ENCODE measurements around the gene DCBLD2. TPM values are rescaled to one million over a fixed set of nuclear protein-coding genes. Genes with fewer than 3 reads are reported as not detected.

Gene DCBLD2
- polyA plus RNA-seq, 1 of the 3 experiments (the other 2 are of a cell fraction): 159 TPM

DNA sequence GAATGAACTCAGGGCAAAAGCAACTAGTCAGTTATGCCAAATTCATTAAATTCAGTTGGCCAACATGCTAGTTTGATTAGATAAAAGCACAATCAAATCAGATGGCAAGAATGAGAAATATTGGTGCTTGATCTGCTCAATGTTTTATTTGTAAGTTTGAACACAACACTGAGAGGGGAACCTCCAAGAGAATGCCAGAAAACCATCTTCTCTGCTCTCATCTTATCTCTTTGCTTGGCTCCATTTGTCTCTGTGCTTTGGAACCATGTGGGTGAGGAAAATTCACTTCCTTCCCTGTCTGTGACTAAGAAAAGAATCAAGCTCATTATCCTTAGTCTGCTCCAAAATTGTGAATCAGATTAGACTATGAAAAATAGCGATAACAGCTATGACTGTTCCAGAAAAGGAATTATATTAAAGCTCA is 43.6 kb upstream of the DCBLD2 start (continued):
- TF ChIP-seq, protein P1, sequence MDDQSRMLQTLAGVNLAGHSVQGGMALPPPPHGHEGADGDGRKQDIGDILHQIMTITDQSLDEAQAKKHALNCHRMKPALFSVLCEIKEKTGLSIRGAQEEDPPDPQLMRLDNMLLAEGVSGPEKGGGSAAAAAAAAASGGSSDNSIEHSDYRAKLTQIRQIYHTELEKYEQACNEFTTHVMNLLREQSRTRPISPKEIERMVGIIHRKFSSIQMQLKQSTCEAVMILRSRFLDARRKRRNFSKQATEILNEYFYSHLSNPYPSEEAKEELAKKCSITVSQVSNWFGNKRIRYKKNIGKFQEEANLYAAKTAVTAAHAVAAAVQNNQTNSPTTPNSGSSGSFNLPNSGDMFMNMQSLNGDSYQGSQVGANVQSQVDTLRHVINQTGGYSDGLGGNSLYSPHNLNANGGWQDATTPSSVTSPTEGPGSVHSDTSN (IDR thresholded peaks at IDR 0.05): peak; percentile 61
- TF ChIP-seq MEF2A (IDR thresholded peaks at IDR 0.05; ENCODE audit: borderline replicate concordance, low read depth) (0 out of 2 replicates have a peak, but pooled peaks have one; percentile 21), SMC3 (IDR thresholded peaks at IDR 0.05; ENCODE audit: low read depth, low read length) (no peak), FOSL2 (IDR thresholded peaks at IDR 0.05; ENCODE audit: borderline replicate concordance, low read depth) (no peak; the same call in 1 of the 2 replicates), NFIC (IDR thresholded peaks at IDR 0.05; ENCODE audit: borderline replicate concordance) (peak; percentile 32; the same call in 1 of the 2 replicates), NRF1 (IDR thresholded peaks at IDR 0.05; ENCODE audit: low read depth, low read length) (no peak)
- TF ChIP-seq, protein P2, sequence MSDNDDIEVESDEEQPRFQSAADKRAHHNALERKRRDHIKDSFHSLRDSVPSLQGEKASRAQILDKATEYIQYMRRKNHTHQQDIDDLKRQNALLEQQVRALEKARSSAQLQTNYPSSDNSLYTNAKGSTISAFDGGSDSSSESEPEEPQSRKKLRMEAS (IDR thresholded peaks at IDR 0.05; ENCODE audit: low read depth): peak; percentile 33; the same call in 1 of the 2 replicates
- TF ChIP-seq, protein P3, sequence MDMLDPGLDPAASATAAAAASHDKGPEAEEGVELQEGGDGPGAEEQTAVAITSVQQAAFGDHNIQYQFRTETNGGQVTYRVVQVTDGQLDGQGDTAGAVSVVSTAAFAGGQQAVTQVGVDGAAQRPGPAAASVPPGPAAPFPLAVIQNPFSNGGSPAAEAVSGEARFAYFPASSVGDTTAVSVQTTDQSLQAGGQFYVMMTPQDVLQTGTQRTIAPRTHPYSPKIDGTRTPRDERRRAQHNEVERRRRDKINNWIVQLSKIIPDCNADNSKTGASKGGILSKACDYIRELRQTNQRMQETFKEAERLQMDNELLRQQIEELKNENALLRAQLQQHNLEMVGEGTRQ (IDR thresholded peaks at IDR 0.05; ENCODE audit: borderline replicate concordance, low read depth, low read length): no peak

DNA sequence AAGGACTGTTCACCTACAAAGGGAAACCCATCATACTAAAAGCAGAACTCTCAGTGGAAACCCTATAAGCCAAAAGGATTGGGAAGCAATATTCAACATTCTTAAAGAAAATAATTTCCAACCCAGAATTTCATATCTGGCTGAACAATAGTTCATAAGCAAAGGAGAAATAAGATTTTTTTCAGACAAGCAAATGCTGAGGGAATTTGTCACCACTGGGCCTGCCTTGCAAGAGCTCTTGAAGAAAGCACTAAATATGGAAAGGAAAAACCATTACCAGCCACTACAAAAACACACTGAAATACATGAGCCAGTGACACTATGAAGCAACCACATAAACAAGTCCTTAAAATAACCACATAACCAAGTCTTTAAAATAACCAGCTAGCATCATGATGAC is 28.9 kb upstream of the DCBLD2 start:
- no peaks in the 10 kb centered on the region for H3K36me3 ChIP-seq (replicated peaks in 1 of 2; ENCODE audit: control insufficient read depth in 1 of 2, insufficient read depth in 2 of 2, low read length in 1 of 2)
- CTCF ChIA-PET: no interaction called here
- no peaks in the 10 kb centered on the region for H3K27me3 ChIP-seq (ENCODE audit: insufficient read depth)
- no peak overlapping the region for H3K4me2 ChIP-seq
- DNase-seq: no peak
- no peak overlapping the region for H3K27ac ChIP-seq (ENCODE audit: low read depth in 2 of 2, low read length in 1 of 2)
- TF ChIP-seq YY1 (IDR thresholded peaks at IDR 0.05; ENCODE audit: low read depth) (no peak), MEF2A (IDR thresholded peaks at IDR 0.05; ENCODE audit: borderline replicate concordance, low read depth) (no peak), RAD21 (IDR thresholded peaks at IDR 0.05; ENCODE audit: low read length) (no peak)
- no peaks in the 10 kb centered on the region for H3K9me2 ChIP-seq
- 0 out of 2 replicates have a peak, but pooled peaks cover 3% of the 10 kb centered on the region for H3K9me3 ChIP-seq
- H3F3A ChIP-seq (replicated peaks; ENCODE audit: insufficient read depth): peaks cover 8% of the 10 kb centered on the region
- no peak overlapping the region for H2AFZ ChIP-seq (ENCODE audit: low read depth)
- no peak overlapping the region for H3K9ac ChIP-seq
- POLR2A ChIA-PET: no interaction called here
- H3K79me2 ChIP-seq (ENCODE audit: insufficient read depth): no peaks in the 10 kb centered on the region
- no peaks in the 10 kb centered on the region for H3K4me1 ChIP-seq (ENCODE audit: control insufficient read depth in 1 of 2, insufficient read depth in 2 of 2, low read depth in 1 of 2, low read length in 1 of 2)
- no peak overlapping the region for H3K4me3 ChIP-seq (ENCODE audit: low read depth in 2 of 2, low read length in 1 of 2)
- no peaks in the 10 kb centered on the region for H4K20me1 ChIP-seq (ENCODE audit: insufficient read depth)

DNA sequence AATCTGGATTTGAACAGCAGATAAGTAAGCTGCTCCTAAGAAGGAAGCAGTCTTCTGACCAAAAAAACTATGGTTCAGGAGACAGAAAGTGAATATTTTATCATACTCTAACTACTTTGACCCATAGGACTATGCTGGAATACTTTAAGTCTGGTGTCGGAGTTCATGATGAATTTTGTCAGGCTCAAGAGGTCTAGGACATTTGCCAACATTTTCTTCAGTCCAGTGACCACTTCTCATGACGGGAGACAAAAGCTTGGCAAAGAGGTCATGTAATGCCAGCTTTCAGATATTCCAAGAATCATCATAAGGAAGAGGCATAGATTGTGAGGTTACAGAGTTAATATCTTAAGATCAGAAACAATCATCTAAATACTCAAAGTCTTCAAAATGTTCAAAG is 20.5 kb upstream of the DCBLD2 start:
- no peaks in the 10 kb centered on the region for H3K36me3 ChIP-seq (replicated peaks in 1 of 2; ENCODE audit: control insufficient read depth in 1 of 2, insufficient read depth in 2 of 2, low read length in 1 of 2)
- no peaks in the 10 kb centered on the region for H3K27me3 ChIP-seq (ENCODE audit: insufficient read depth)
- POLR2A ChIA-PET: no interaction called here
- no peak overlapping the region for H3K9ac ChIP-seq
- no peak for DNase-seq
- peaks cover 0 to 37% of the 10 kb centered on the region in 2 experiments; a peak in 1 of 4 replicates for H3K4me1 ChIP-seq (ENCODE audit: control insufficient read depth in 1 of 2, insufficient read depth in 2 of 2, low read depth in 1 of 2, low read length in 1 of 2)
- CTCF ChIA-PET: interaction anchor here (0.9 kb wide), 1 partner anchor 9 kb away, joined by 3 read pairs; no protein-coding TSS in a partner anchor
- H3K9me2 ChIP-seq: no peaks in the 10 kb centered on the region
- 32% methylated on average over 2 of the region's 2 CpGs for WGBS (ENCODE audit: low lambda C conversion rate)
- peaks cover 6% of the 10 kb centered on the region for H3K79me2 ChIP-seq (ENCODE audit: insufficient read depth)
- H3F3A ChIP-seq (replicated peaks; ENCODE audit: insufficient read depth): peaks cover 37% of the 10 kb centered on the region
- peak overlapping the region in 1 of 2 experiments; percentile 79; a peak in 2 of 4 replicates for H3K27ac ChIP-seq (ENCODE audit: low read depth in 2 of 2, low read length in 1 of 2)
- H2AFZ ChIP-seq (ENCODE audit: low read depth): no peak overlapping the region
- H3K9me3 ChIP-seq: no peaks in the 10 kb centered on the region
- no peaks in the 10 kb centered on the region for H4K20me1 ChIP-seq (ENCODE audit: insufficient read depth)
- no peak overlapping the region for H3K4me2 ChIP-seq
- H3K4me3 ChIP-seq (ENCODE audit: low read depth in 2 of 2, low read length in 1 of 2): no peak overlapping the region
- peak; percentile 78 for TF ChIP-seq TCF12 (IDR thresholded peaks at IDR 0.05)
- TF ChIP-seq, protein P4, sequence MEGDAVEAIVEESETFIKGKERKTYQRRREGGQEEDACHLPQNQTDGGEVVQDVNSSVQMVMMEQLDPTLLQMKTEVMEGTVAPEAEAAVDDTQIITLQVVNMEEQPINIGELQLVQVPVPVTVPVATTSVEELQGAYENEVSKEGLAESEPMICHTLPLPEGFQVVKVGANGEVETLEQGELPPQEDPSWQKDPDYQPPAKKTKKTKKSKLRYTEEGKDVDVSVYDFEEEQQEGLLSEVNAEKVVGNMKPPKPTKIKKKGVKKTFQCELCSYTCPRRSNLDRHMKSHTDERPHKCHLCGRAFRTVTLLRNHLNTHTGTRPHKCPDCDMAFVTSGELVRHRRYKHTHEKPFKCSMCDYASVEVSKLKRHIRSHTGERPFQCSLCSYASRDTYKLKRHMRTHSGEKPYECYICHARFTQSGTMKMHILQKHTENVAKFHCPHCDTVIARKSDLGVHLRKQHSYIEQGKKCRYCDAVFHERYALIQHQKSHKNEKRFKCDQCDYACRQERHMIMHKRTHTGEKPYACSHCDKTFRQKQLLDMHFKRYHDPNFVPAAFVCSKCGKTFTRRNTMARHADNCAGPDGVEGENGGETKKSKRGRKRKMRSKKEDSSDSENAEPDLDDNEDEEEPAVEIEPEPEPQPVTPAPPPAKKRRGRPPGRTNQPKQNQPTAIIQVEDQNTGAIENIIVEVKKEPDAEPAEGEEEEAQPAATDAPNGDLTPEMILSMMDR (IDR thresholded peaks at IDR 0.05): no peak
- TF ChIP-seq MEF2A (IDR thresholded peaks at IDR 0.05; ENCODE audit: borderline replicate concordance, low read depth): no peak
- TF ChIP-seq, protein P5, sequence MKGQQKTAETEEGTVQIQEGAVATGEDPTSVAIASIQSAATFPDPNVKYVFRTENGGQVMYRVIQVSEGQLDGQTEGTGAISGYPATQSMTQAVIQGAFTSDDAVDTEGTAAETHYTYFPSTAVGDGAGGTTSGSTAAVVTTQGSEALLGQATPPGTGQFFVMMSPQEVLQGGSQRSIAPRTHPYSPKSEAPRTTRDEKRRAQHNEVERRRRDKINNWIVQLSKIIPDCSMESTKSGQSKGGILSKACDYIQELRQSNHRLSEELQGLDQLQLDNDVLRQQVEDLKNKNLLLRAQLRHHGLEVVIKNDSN (IDR thresholded peaks at IDR 0.05; ENCODE audit: borderline replicate concordance, low read depth): no peak
- TF ChIP-seq, protein P2 (IDR thresholded peaks at IDR 0.05; ENCODE audit: low read depth): no peak
- TF ChIP-seq, protein P3 (IDR thresholded peaks at IDR 0.05; ENCODE audit: borderline replicate concordance, low read depth, low read length): no peak
- no peak for TF ChIP-seq ELF1 (IDR thresholded peaks at IDR 0.05)
- TF ChIP-seq RFX5 (IDR thresholded peaks at IDR 0.05; ENCODE audit: low read length): no peak
- TF ChIP-seq NRF1 (IDR thresholded peaks at IDR 0.05; ENCODE audit: low read depth, low read length): no peak
- TF ChIP-seq, protein P1 (IDR thresholded peaks at IDR 0.05): peak; percentile 79
- TF ChIP-seq GABPA (IDR thresholded peaks at IDR 0.05; ENCODE audit: low read depth): no peak
- no peak for TF ChIP-seq CHD2 (IDR thresholded peaks at IDR 0.05; ENCODE audit: low read length, partially characterized antibody)
- no peak for TF ChIP-seq TAF1 (IDR thresholded peaks at IDR 0.05; ENCODE audit: borderline replicate concordance, low read depth, low read length)
